Activated CD4-positive, alpha-beta T cell treated with anti-CD3 and anti-CD28 coated beads, Interleukin-2, Interleukin-6, amounts not matched to agents 100 ng/mL and 50 ng/mL, durations not matched to agents 16 hours and 8 hours (primary cell): ENCODE results near the gene C4B.
A peak's percentile ranks its signal among the peaks of the same experiment; 100 is the strongest.
"Not testable (repeated sequence)": the region's sequence is repeated elsewhere in the genome, so short reads cannot be mapped to it uniquely, and the experiment has no call there.

Source experiments
- DNase-seq: peaks from one replicate; pipeline ENCODE4 v3.0.0-alpha.2; 2020

C4B gene

DNA sequence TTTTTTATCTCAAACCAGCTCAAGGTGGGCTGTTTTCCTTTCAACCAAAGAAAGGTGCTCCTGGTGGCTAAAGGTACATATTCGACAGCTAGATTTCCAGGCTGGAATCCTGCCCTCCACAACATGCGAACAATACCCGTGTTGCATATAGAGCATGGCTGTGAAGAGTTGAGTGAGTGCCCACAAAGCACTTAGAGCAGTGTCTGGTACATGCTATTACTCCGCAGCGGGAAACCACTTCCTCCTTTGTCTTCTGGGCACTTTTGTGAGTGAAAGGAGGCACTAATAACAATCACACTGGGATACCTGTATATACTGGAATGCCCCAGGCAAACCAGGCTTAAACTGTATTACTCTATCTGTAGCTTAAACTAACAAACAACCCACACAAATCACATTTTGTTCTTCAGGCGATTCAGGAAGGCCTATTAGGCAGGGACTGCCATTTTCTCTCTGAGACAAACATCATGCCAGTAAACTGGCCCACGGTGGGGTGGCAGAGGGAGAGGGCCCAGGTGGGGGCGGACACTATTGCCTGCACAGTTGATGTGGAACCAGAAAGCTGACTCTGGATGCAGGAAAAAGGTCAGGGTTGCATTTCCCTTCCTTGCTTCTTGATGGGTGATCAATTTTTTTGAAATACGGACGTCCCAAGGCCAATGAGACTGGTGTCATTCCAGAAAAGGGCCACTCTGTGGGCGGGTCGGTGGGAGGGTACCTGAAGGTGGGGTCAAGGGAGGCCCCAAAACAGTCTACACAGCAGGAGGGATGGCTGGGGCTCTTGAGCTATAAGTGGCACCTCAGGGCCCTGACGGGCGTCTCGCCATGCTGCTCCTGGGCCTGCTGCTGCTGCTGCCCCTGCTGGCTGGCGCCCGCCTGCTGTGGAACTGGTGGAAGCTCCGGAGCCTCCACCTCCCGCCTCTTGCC is 23.3 kb downstream of the C4B start, which contains the start of gene CYP21A2:
TSS of gene CYP21A2 (plus strand) at position 818 of the 927 bp plus-strand sequence. CDS start at position 826, 8 bp downstream.
- DNase-seq, result not testable (repeated sequence)

DNA sequence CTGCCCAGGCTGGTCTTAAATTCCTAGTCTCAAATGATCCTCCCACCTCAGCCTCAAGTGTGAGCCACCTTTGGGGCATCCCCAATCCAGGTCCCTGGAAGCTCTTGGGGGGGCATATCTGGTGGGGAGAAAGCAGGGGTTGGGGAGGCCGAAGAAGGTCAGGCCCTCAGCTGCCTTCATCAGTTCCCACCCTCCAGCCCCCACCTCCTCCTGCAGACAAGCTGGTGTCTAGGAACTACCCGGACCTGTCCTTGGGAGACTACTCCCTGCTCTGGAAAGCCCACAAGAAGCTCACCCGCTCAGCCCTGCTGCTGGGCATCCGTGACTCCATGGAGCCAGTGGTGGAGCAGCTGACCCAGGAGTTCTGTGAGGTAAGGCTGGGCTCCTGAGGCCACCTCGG is 24.3 kb downstream of the C4B start:
- DNase-seq, result not testable (repeated sequence)

GRCh38 chr6:32039321-32040274 is 25.0 kb downstream of the C4B start:
- not testable (repeated sequence) for DNase-seq

- not testable (repeated sequence) for DNase-seq
Observed at GRCh38 chr6:32040299-32041049, 25.9 kb downstream of the C4B start.

GRCh38 chr6:32041050-32041321 is 26.4 kb downstream of the C4B start:
- not testable (repeated sequence) for DNase-seq

DNA sequence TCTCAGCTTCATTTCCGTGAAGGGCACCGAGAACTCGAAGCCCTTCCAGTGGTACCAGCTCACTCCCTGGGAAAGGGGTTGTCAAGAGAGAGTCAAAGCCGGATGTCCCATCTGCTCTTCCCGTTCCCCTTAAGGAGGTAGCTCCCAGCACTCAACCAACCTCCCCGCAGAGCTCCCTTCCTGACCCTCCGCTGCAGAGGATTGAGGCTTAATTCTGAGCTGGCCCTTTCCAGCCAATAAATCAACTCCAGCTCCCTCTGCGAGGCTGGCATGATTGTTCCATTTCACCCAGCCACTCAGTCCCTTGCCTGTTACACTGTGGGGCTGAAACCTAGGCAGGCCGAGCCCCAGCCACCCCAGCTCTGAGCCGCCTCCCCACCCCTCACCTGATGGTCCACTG is 26.8 kb downstream of the C4B start:
- DNase-seq, result not testable (repeated sequence)

- not testable (repeated sequence) for DNase-seq
Observed at GRCh38 chr6:32042276-32042675, 27.7 kb downstream of the C4B start.

GRCh38 chr6:32043589-32044380 is 29.2 kb downstream of the C4B start:
- not testable (repeated sequence) for DNase-seq

- not testable (repeated sequence) for DNase-seq
Observed at GRCh38 chr6:32044916-32045315, 30.3 kb downstream of the C4B start.

DNA sequence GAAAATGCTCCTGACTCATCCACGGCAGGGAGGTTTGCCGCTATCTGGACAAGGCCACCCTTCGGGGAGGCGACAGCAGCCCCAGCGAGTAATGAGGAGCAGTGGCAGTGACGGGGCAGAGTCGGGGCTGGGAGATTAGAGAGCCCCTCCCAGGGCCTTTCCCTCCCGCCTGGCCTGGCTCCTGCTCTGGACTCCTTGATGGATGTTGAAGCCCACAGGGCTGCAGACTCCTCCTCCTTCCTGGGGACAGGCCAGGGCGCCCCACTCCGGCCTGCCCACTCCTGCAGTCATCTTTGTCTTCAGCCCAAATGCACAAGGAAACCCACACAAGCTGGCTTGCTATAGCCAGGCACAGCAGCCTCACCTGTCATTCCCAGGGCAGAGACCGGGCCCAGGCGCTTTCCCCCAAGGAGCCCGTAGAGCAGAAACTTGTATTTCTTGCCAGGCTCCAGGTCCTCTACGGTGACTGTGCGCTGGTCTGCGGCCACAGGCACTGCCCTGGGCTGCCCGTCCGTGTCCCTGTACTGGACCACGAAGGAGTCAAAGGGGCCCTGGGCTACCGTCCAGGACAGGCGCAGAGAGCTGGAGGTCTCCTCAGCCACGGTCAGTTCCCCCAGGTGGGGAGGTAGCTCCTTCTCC is 31.3 kb downstream of the C4B start:
- DNase-seq, result no peak

GRCh38 chr6:32046450-32047083 is 32.0 kb downstream of the C4B start:
- no peak for DNase-seq

GRCh38 chr6:32047084-32047478 is 32.5 kb downstream of the C4B start:
- DNase-seq, result no peak

DNA sequence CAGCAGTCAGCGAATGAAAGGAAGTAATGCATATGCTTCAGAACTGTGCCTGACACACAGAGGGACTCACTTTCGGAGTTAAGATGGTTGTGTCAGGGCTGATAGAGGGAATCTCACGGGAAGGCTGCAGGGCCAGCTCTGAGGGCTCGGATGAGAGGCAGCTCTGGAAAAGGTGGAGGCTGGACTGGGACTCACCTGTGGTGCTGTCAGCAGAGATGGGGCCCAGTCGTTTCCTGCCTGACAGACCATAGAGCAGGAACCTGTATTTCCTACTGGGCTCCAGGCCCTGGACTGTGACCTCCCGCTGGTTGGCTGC is 32.9 kb downstream of the C4B start:
- no peak for DNase-seq

DNA sequence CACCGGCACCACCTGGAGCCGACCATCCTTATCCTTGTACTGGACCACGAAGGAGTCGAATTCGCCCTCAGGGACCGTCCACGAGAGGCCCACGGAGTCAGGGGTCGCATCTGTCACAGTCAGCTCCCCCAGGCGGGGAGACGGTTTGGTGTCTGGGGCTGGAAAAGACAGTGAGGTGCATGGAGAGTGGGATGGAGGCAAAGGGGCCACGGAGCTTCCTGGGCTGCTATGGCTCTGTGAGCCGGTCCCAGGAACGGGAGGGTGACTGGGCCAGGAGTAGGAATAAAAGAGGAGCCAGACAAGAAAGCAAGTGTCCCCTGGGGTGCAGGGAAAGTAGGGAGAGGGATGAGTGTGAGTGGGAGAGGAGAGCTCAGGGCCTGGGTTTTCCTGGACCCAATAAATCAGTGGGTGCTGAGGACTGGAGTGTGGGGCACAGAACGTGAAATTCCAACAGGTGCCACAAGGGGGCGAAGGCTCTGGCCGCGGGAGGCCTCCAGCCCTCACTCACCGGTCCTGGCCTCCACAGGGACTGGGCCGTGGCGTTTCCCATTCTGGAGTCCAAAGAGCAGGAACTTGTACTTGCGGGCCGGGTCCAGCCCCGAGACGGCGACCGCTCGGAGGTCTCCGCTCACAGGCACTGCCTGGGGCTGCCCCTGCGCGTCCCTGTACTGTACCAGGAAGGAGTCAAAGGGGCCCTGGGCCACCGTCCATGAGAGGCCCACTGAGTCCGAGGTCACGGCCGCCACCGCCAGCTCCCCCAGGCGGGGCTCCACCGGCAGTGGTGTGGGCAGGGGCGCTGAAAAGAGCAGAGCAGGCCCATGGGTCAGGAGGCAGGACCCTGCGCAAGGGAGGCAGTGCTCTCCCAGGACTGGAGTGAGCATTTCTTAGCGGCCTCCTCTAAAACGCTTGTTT is 33.5 kb downstream of the C4B start:
- peak; percentile 71 for DNase-seq

GRCh38 chr6:32049149-32049548 is 34.6 kb downstream of the C4B start:
- not testable (repeated sequence) for DNase-seq

- not testable (repeated sequence) for DNase-seq
Observed at GRCh38 chr6:32049736-32050135, 35.1 kb downstream of the C4B start.

GRCh38 chr6:32050562-32050961 is 36.0 kb downstream of the C4B start:
- DNase-seq, result no peak

GRCh38 chr6:32052626-32053025 is 38.0 kb downstream of the C4B start:
- DNase-seq, result not testable (repeated sequence)

- DNase-seq, result not testable (repeated sequence)
Observed at GRCh38 chr6:32053314-32053713, 38.7 kb downstream of the C4B start.

- not testable (repeated sequence) for DNase-seq
Observed at GRCh38 chr6:32055756-32056155, 41.2 kb downstream of the C4B start.
